ENCODE results near the gene CAMTA1. TPM values are rescaled to one million over a fixed set of nuclear protein-coding genes. Genes with fewer than 3 reads are reported as not detected.
"Not testable (repeated sequence)": the region's sequence is repeated elsewhere in the genome, so short reads cannot be mapped to it uniquely, and the experiment has no call there.

CAMTA1 gene
- total RNA-seq, 2 experiments from 2014 or later = 45.5 to 45.6 TPM

DNA sequence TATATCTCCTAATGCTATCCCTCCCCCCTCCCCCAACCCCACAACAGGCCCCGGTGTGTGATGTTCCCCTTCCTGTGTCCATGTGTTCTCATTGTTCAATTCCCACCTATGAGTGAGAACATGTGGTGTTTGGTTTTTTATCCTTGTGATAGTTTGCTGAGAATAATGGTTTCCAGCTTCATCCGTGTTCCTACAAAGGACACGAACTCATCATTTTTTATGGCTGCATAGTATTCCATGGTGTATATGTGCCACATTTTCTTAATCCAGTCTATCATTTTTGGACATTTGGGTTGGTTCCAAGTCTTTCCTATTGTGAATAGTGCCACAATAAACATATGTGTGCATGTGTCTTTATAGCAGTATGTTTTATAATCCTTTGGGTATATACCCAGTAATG lies 812.8 kb downstream of the CAMTA1 start:
- POLR2A ChIA-PET; H3K36me3 Mint-ChIP-seq; H3K27me3 Mint-ChIP-seq; DNase-seq; H3K4me3 Mint-ChIP-seq; H3K9me3 Mint-ChIP-seq; ATAC-seq (ENCODE audit: low read depth); H3K4me1 Mint-ChIP-seq; H3K27ac Mint-ChIP-seq: not testable (repeated sequence)

DNA sequence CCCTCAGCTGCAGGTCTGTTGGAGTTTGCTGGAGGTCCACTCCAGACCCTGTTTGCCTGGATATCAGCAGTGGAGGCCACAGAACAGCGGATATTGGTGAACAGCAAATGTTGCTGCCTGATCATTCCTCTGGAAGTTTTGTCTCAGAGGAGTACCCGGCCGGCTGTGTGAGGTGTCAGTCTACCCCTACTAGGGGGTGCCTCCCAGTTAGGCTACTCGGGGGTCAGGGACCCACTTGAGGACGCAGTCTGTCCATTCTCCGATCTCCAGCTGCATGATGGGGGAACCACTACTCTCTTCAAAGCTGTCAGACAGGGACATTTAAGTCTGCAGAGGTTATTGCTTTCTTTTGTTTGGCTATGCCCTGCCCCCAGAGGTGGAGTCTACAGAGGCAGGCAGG lies 819.7 kb downstream of the CAMTA1 start:
- H3K9me3 Mint-ChIP-seq; DNase-seq; H3K4me1 Mint-ChIP-seq; POLR2A ChIA-PET; ATAC-seq (ENCODE audit: low read depth); H3K27ac Mint-ChIP-seq; H3K27me3 Mint-ChIP-seq; H3K4me3 Mint-ChIP-seq; H3K36me3 Mint-ChIP-seq: not testable (repeated sequence)

DNA sequence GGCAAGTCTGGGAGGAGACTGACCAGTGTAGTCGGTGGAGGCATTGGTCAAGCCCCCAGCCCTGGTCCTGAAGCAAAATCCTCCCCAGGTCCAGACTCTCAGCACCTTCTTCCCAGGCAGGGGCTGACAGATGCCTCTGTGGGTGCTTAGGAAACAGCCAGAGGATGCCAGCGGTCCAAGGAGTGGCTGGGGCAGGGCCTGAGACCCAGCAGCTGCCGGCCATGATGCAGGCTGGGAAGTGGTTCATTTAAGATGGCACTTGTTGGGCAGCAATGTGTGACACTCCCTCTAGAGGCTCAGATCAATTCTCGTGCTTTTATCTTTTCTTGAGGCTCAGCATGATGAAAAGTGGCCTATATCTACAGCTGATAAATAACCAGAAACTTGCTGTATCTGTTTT lies 820.8 kb downstream of the CAMTA1 start:
- Mint-ChIP-seq H3K9me3 (peaks cover 2% of the 10 kb centered on the region), H3K4me1 (no peaks in the 10 kb centered on the region), H3K4me3 (no peak overlapping the region), H3K27me3 (no peaks in the 10 kb centered on the region), H3K36me3 (no peaks in the 10 kb centered on the region), H3K27ac (no peak overlapping the region)
- POLR2A ChIA-PET = no interaction called here
- ATAC-seq (ENCODE audit: low read depth) (no peak), DNase-seq (no peak)

DNA sequence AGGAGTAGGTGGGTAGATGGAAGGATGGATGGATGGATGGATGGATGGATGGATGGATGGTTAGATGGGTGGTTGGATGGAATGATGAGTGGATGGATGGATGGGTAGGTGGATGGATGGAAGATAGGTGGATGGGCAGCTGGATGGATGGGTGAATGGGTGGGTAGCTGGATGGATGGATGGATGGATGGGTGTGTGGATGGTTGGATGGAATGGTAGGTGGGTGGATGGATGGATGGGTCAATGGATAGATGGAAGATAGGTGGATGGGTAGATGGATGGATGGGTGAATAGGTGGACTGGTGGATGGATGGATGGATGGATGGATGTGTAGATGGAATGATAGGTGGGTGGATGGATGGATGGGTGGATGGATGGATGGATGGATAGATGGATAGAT lies 821.8 kb downstream of the CAMTA1 start:
- no peak for DNase-seq
- no peaks in the 10 kb centered on the region for H3K4me1 Mint-ChIP-seq
- no peak for ATAC-seq (ENCODE audit: low read depth)
- H3K9me3 Mint-ChIP-seq = peaks cover 2% of the 10 kb centered on the region
- no peak overlapping the region for H3K4me3 Mint-ChIP-seq
- H3K27me3 Mint-ChIP-seq = no peaks in the 10 kb centered on the region
- H3K27ac Mint-ChIP-seq = no peak overlapping the region
- H3K36me3 Mint-ChIP-seq = no peaks in the 10 kb centered on the region
- POLR2A ChIA-PET = no interaction called here

DNA sequence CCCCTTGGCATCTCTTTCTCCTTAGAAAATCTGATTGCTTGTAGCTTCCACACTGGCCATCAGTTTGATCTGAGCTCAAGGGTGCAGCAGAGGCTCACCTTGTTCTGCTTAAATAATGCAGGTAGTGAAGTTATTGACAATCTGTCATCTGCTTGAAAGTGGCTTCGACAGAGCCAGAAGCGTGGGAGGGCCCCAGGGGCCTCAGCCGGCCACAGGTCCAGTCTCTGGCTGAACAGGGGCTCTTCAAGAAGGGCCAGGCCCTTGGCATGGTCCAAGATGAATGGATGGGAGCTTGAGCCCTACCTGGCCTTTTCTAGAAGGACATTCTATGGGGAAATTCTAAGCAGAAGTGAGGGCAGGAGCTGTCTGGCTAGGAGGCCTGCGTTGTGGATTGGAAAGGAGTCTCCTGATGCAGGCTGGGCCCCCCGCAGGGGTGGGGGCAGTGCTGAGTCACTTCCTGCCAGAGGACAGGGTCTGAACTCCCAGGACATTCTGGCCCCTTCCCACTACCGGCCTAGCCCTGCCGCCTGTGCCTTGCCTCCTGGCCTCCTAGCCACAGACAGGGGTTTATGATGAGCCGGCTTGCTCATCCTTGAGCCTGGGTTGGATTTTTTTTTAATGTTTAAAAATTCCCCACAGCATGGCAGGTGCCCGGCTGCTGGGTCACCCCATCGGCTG lies 823.5 kb downstream of the CAMTA1 start:
- no peaks in the 10 kb centered on the region for H3K27me3 Mint-ChIP-seq
- DNase-seq = peak; percentile 2
- no peak overlapping the region for H3K4me3 Mint-ChIP-seq
- no peaks in the 10 kb centered on the region for H3K4me1 Mint-ChIP-seq
- no peaks in the 10 kb centered on the region for H3K36me3 Mint-ChIP-seq
- H3K27ac Mint-ChIP-seq = no peak overlapping the region
- POLR2A ChIA-PET = no interaction called here
- H3K9me3 Mint-ChIP-seq = peaks cover 2% of the 10 kb centered on the region
- no peak for ATAC-seq (ENCODE audit: low read depth)

DNA sequence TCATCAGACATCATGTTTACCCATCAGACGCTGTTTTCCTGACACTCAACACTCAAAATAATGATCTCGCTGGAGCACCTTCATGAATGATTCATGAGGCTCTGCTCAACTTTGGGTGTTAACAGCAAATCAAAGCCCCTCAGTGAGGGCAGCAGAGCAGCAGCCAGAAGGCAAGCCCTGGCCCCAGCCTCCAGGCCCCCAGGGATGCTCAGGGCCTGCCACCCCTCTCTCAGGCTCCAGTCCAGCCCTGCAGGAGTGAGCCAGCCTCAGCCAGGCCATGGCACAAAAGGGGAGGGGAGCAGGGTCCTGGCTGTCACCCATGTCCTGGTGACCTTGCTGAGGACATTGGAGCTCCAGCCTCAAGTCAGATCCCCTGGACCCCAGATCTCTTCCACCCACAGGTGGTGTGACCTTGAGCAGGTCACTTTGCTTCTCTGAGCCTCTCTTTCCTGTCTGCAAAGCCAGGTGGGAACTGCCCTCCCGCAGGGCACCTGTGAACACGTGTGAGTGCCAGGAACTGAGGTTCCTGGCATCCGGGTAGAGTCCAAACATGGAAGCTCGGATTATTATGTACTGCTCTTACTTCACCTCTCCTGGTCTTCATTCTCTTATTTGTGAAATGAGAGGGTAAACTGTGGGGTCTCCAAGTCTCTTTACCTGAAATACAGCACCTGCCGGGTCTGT lies 824.2 kb downstream of the CAMTA1 start:
- no peaks in the 10 kb centered on the region for H3K4me1 Mint-ChIP-seq
- POLR2A ChIA-PET = no interaction called here
- no peak for ATAC-seq (ENCODE audit: low read depth)
- H3K27me3 Mint-ChIP-seq = no peaks in the 10 kb centered on the region
- H3K36me3 Mint-ChIP-seq = no peaks in the 10 kb centered on the region
- H3K4me3 Mint-ChIP-seq = no peak overlapping the region
- peaks cover 2% of the 10 kb centered on the region for H3K9me3 Mint-ChIP-seq
- DNase-seq = peak; percentile 10
- no peak overlapping the region for H3K27ac Mint-ChIP-seq

DNA sequence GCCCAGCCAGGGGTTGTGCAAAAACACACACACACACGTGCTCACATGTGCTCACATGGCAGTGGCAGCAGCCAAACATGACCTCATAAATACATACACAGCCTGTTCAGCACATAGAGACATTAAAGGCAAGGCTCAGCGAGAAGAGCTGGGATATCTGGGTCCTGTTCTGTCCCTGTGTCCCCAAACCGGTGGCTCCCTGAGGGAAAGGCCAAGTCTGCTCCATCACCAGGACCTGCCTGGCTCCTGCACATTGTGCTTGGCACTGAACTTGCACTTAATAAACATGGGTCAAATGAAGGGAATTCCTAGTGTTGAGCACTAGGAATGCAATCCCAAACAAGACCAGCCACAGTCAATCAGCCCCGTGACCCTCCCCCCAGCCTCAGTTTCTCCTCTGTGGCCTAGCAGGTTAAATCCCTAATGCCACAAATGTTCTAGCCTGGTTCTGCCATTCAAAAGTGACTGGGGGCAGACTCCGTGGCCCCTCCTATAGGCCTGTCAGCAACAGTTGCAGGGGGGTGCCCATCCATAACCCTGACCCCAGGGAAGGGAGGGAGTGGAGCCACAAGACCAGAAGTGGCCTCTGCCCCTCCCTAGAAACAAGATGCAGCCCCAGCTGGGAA lies 825.0 kb downstream of the CAMTA1 start:
- H3K36me3 Mint-ChIP-seq = no peaks in the 10 kb centered on the region
- H3K27me3 Mint-ChIP-seq = no peaks in the 10 kb centered on the region
- no peaks in the 10 kb centered on the region for H3K4me1 Mint-ChIP-seq
- no peak overlapping the region for H3K27ac Mint-ChIP-seq
- DNase-seq (no peak), ATAC-seq (ENCODE audit: low read depth) (no peak)
- POLR2A ChIA-PET = no interaction called here
- H3K9me3 Mint-ChIP-seq = peaks cover 2% of the 10 kb centered on the region
- no peak overlapping the region for H3K4me3 Mint-ChIP-seq

DNA sequence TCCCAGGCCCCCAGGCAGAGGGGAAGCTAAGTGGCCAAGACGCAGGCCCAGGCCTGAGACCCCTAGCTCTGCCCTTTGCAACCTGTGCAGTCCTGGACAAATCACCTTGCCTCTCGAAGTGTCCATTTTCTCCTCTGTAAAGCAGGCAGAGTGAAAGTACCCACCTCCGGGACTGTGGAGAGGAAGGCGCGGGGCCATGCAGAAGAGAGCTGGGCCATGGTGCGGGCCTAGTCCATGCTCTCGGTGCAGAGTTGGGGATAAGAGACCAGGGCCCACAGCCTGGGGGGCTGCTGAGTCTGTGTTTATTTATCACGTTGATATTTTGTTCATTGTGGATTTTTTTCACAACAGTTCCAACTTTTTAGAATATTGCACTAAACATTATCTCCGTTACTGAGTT lies 825.7 kb downstream of the CAMTA1 start:
- no peaks in the 10 kb centered on the region for H3K36me3 Mint-ChIP-seq
- ATAC-seq (ENCODE audit: low read depth) = no peak
- peaks cover 2% of the 10 kb centered on the region for H3K9me3 Mint-ChIP-seq
- POLR2A ChIA-PET = no interaction called here
- no peaks in the 10 kb centered on the region for H3K4me1 Mint-ChIP-seq
- peak; percentile 5 for DNase-seq
- H3K27me3 Mint-ChIP-seq = no peaks in the 10 kb centered on the region
- no peak overlapping the region for H3K27ac Mint-ChIP-seq
- H3K4me3 Mint-ChIP-seq = no peak overlapping the region

DNA sequence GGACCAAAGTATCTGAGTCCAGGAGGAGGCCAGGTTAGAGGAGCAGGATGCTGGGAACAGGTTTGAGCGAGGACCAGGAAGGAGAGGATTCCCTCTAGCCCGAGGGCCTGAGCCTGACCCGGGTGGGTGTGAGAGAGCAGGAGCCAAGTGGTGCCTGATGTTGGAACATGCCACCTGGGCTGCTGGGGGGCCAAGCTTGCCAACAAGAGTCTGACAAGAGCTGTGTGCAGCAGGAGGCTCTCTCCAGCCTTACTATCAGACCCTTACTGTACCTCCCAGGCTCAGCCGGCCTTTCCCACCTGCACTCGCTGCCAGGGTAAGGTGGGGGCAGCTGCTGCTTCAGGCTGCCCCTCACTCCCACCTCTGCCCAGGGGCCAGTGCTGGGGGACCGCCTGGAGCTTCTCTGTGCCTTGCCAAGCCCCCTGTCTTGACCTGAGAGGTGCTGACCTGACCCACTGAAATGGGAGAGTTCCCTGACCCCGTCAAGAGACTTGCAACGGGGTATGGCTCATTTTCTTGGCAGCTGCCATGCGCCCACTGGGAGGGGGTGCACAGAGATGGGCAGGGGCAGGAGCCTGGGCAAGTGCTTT lies 826.3 kb downstream of the CAMTA1 start:
- H3K36me3 Mint-ChIP-seq = no peaks in the 10 kb centered on the region
- no peak overlapping the region for H3K4me3 Mint-ChIP-seq
- no peak for ATAC-seq (ENCODE audit: low read depth)
- peak; percentile 15 for DNase-seq
- H3K9me3 Mint-ChIP-seq = peaks cover 2% of the 10 kb centered on the region
- no peaks in the 10 kb centered on the region for H3K4me1 Mint-ChIP-seq
- no peaks in the 10 kb centered on the region for H3K27me3 Mint-ChIP-seq
- H3K27ac Mint-ChIP-seq = no peak overlapping the region
- POLR2A ChIA-PET = no interaction called here

DNA sequence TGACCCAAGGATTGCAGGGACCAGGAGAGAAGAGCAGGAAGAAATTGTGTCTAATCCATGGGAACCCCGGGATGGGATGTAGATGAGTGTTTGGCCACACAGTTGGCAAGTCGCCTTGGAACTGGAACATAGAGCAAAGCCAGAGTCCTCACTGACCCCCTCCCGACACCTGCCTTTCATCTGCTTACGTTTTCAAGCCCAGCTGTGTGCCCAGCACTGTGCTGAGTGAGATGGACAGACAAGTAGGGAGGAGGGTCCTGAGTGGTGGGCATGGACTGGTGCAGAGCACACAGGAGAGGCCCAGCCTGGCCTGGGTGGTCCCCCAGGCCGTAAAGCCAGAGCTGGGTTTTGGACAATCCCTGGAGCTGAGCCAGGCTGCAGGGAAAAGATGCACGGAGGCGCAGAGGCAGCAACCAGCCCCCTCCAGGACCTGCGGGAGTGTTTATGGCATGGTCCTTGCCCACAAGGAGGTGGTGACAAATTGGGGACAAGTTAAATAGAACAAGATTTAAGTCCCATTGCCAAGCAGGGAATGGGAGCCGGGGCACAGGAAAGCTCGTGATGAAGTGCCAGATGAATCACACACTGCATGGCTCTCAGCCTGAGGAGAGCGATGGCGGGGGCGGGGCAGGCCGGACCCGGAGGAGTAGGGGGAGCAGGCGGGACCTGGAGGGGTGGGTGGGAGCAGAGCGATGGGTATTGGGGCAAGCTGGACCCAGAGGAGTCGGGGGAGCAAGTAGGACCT lies 828.0 kb downstream of the CAMTA1 start:
- POLR2A ChIA-PET = no interaction called here
- no peaks in the 10 kb centered on the region for H3K27me3 Mint-ChIP-seq
- H3K4me3 Mint-ChIP-seq = no peak overlapping the region
- H3K9me3 Mint-ChIP-seq = no peaks in the 10 kb centered on the region
- ATAC-seq (ENCODE audit: low read depth) (no peak), DNase-seq (peak; percentile 2)
- H3K4me1 Mint-ChIP-seq = no peaks in the 10 kb centered on the region
- H3K36me3 Mint-ChIP-seq = no peaks in the 10 kb centered on the region
- no peak overlapping the region for H3K27ac Mint-ChIP-seq

DNA sequence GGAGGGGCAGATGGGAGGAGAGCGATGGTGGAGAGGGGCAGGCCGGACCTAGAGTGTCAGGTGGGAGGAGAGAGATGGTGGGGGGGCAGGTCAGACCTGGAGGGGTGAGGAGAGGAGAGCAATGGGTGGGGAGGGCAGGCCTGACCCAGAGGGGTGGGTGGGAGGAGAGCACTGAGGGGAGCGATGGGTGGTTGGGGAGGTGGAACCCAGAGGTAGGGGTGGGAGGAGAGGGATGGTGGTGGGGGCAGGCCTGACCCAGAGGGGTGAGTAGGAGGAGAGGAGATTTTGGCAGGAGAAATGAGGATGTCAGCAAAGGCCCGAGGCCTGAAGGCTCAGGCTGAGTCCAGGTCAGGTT lies 828.6 kb downstream of the CAMTA1 start:
- no peaks in the 10 kb centered on the region for H3K36me3 Mint-ChIP-seq
- ATAC-seq (ENCODE audit: low read depth) (no peak), DNase-seq (peak; percentile 4)
- POLR2A ChIA-PET = no interaction called here
- H3K27ac Mint-ChIP-seq = no peak overlapping the region
- no peaks in the 10 kb centered on the region for H3K4me1 Mint-ChIP-seq
- no peaks in the 10 kb centered on the region for H3K9me3 Mint-ChIP-seq
- H3K4me3 Mint-ChIP-seq = no peak overlapping the region
- H3K27me3 Mint-ChIP-seq = no peaks in the 10 kb centered on the region

DNA sequence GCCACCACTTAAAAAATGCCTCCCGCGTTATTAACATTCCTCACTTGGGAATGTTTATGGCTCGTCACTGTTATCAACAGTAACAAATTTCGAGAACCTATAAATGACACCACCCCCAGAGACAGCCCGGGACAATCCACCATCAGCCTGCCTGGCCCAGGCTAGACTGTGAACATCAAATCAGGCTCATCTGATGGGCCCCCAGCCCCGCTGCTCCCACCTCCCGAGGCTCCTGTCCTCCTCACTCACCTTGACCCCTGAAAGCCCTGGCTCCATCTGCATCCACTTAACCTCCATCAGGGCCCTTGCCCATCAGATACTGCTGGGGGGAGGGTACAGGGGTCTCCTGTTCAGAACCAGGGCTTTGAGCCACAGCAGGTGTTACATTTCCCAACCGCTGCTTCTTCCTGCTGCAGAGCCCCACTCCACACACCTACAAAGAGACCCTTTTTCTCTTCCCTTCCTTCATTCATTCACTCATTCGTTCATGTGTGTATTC lies 829.4 kb downstream of the CAMTA1 start:
- DNase-seq = no peak
- no peak overlapping the region for H3K27ac Mint-ChIP-seq
- no peak overlapping the region for H3K4me3 Mint-ChIP-seq
- H3K27me3 Mint-ChIP-seq = no peaks in the 10 kb centered on the region
- no peaks in the 10 kb centered on the region for H3K4me1 Mint-ChIP-seq
- no peaks in the 10 kb centered on the region for H3K9me3 Mint-ChIP-seq
- H3K36me3 Mint-ChIP-seq = no peaks in the 10 kb centered on the region
- ATAC-seq (ENCODE audit: low read depth) = no peak
- POLR2A ChIA-PET = no interaction called here

DNA sequence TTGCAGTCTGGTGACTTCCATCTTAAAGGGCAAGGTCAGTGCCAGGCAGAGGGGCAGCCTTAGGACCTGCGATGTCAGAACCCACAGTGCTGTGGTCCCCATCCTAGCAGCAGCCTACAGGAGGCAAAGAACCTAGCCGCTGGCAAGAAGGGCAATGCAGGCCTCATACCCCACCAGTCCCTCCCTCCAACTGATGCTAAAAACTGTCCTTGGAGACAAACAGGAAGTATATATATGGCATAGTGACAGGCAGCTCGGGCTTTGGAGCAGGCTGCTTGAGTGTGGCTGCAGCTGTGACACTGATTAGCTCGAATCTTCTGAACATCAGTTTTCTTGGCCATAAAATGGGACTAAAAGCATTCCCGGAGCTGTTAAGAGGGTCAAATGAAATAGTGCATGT lies 829.9 kb downstream of the CAMTA1 start:
- Mint-ChIP-seq H3K4me3 (no peak overlapping the region), H3K9me3 (no peaks in the 10 kb centered on the region), H3K27ac (no peak overlapping the region), H3K36me3 (no peaks in the 10 kb centered on the region), H3K27me3 (no peaks in the 10 kb centered on the region), H3K4me1 (no peaks in the 10 kb centered on the region)
- ATAC-seq (ENCODE audit: low read depth) (no peak), DNase-seq (no peak)
- POLR2A ChIA-PET = no interaction called here
